ENCODE results near the gene SMNDC1.

Gene SMNDC1

GRCh38 chr10:110324805-110325280 is 20.1 kb upstream of the SMNDC1 start:
- no peak for DNase-seq
- H3K4me1 Mint-ChIP-seq: no peaks in the 10 kb centered on the region
- TF ChIP-seq CTCF (IDR thresholded peaks at IDR 0.05): no peak
- no peak overlapping the region for H3K4me3 Mint-ChIP-seq
- peaks cover 15% of the 10 kb centered on the region for H3K27me3 Mint-ChIP-seq (ENCODE audit: low read depth, poor library complexity)
- no peak overlapping the region for H3K27ac Mint-ChIP-seq
- peaks cover 20% of the 10 kb centered on the region for H3K36me3 Mint-ChIP-seq (ENCODE audit: low read depth)
- peaks cover 69% of the 10 kb centered on the region for H3K9me3 Mint-ChIP-seq

GRCh38 chr10:110324201-110324804 is 19.6 kb upstream of the SMNDC1 start:
- Mint-ChIP-seq H3K4me3 (no peak overlapping the region), H3K9me3 (peaks cover 69% of the 10 kb centered on the region), H3K27ac (no peak overlapping the region), H3K27me3 (ENCODE audit: low read depth, poor library complexity) (peaks cover 10% of the 10 kb centered on the region), H3K36me3 (ENCODE audit: low read depth) (peaks cover 20% of the 10 kb centered on the region), H3K4me1 (peaks cover 4% of the 10 kb centered on the region)
- no peak for DNase-seq
- no peak for TF ChIP-seq CTCF (IDR thresholded peaks at IDR 0.05)

- H3K27me3 Mint-ChIP-seq (ENCODE audit: low read depth, poor library complexity): peaks cover 10% of the 10 kb centered on the region
- H3K27ac Mint-ChIP-seq: no peak overlapping the region
- peaks cover 20% of the 10 kb centered on the region for H3K36me3 Mint-ChIP-seq (ENCODE audit: low read depth)
- peaks cover 61% of the 10 kb centered on the region for H3K9me3 Mint-ChIP-seq
- no peak for DNase-seq
- no peak overlapping the region for H3K4me3 Mint-ChIP-seq
- TF ChIP-seq CTCF (IDR thresholded peaks at IDR 0.05): no peak
- peaks cover 9% of the 10 kb centered on the region for H3K4me1 Mint-ChIP-seq
Measured at GRCh38 chr10:110323503-110323902, 18.8 kb upstream of the SMNDC1 start.

- Mint-ChIP-seq H3K36me3 (ENCODE audit: low read depth) (peaks cover 20% of the 10 kb centered on the region), H3K27me3 (ENCODE audit: low read depth, poor library complexity) (peaks cover 10% of the 10 kb centered on the region), H3K27ac (no peak overlapping the region), H3K4me1 (peaks cover 9% of the 10 kb centered on the region), H3K9me3 (peaks cover 57% of the 10 kb centered on the region), H3K4me3 (no peak overlapping the region)
- no peak for TF ChIP-seq CTCF (IDR thresholded peaks at IDR 0.05)
- no peak for DNase-seq
Measured at GRCh38 chr10:110321869-110322620, 17.3 kb upstream of the SMNDC1 start.

- no peak for DNase-seq
- no peak for TF ChIP-seq CTCF (IDR thresholded peaks at IDR 0.05)
- peaks cover 10% of the 10 kb centered on the region for H3K4me1 Mint-ChIP-seq
Measured at GRCh38 chr10:110317866-110318850, 13.4 kb upstream of the SMNDC1 start.

More at GRCh38 chr10:110317866-110318850, 13.4 kb upstream of the SMNDC1 start:
- Mint-ChIP-seq H3K9me3 (peaks cover 36% of the 10 kb centered on the region), H3K4me3 (no peak overlapping the region), H3K27me3 (ENCODE audit: low read depth, poor library complexity) (peaks cover 5% of the 10 kb centered on the region), H3K27ac (peak overlapping the region; percentile 17), H3K36me3 (ENCODE audit: low read depth) (peaks cover 20% of the 10 kb centered on the region)
